HG03378 (cell line): ENCODE results near the gene KLHL13.
"Not testable (repeated sequence)": the region's sequence is repeated elsewhere in the genome, so short reads cannot be mapped to it uniquely, and the experiment has no call there.

Source experiments
- ATAC-seq: cut with Tn5 transposase; IDR thresholded peaks from one replicate; pipeline ENCODE4 v1.9.1; 2021; ENCODE audit warnings: mild to moderate bottlenecking, moderate library complexity; ENCODE audit not compliant: unreplicated experiment

The KLHL13 gene

GRCh38 chrX:117995378-117995777, 121.2 kb downstream of the KLHL13 start:
- ATAC-seq, result no peak

- ATAC-seq, result no peak
Observed at GRCh38 chrX:117992192-117992723, 124.4 kb downstream of the KLHL13 start.

GRCh38 chrX:117990438-117990837, 126.2 kb downstream of the KLHL13 start:
- no peak for ATAC-seq

- ATAC-seq, result no peak
Observed at GRCh38 chrX:117989512-117989911, 127.1 kb downstream of the KLHL13 start.

- ATAC-seq, result no peak
Observed at GRCh38 chrX:117987373-117987772, 129.2 kb downstream of the KLHL13 start.

GRCh38 chrX:117985241-117985640, 131.4 kb downstream of the KLHL13 start:
- ATAC-seq, result no peak

GRCh38 chrX:117982694-117983392, 133.8 kb downstream of the KLHL13 start:
- ATAC-seq, result no peak

GRCh38 chrX:117978402-117978801, 138.2 kb downstream of the KLHL13 start:
- ATAC-seq, result no peak

- ATAC-seq, result no peak
Observed at GRCh38 chrX:117977526-117977925, 139.1 kb downstream of the KLHL13 start.

GRCh38 chrX:117973110-117973807, 143.4 kb downstream of the KLHL13 start:
- ATAC-seq, result no peak

- no peak for ATAC-seq
Observed at GRCh38 chrX:117972711-117973109, 143.9 kb downstream of the KLHL13 start.

GRCh38 chrX:117969782-117970181, 146.8 kb downstream of the KLHL13 start:
- ATAC-seq, result no peak

- ATAC-seq, result no peak
Observed at GRCh38 chrX:117969328-117969727, 147.3 kb downstream of the KLHL13 start.

- no peak for ATAC-seq
Observed at GRCh38 chrX:117959045-117959444, 157.6 kb downstream of the KLHL13 start.

- ATAC-seq, result no peak
Observed at GRCh38 chrX:117957128-117957527, 159.5 kb downstream of the KLHL13 start.

GRCh38 chrX:117939296-117939695, 177.3 kb downstream of the KLHL13 start:
- not testable (repeated sequence) for ATAC-seq

- no peak for ATAC-seq
Observed at GRCh38 chrX:117936118-117936517, 180.5 kb downstream of the KLHL13 start.

GRCh38 chrX:117930116-117930515, 186.5 kb downstream of the KLHL13 start:
- not testable (repeated sequence) for ATAC-seq

- no peak for ATAC-seq
Observed at GRCh38 chrX:117919755-117920154, 196.9 kb downstream of the KLHL13 start.

GRCh38 chrX:117910216-117910615, 206.4 kb downstream of the KLHL13 start:
- ATAC-seq, result no peak

- ATAC-seq, result no peak
Observed at GRCh38 chrX:117898226-117898625, 218.4 kb downstream of the KLHL13 start.

GRCh38 chrX:117895418-117895817, 221.2 kb downstream of the KLHL13 start:
- ATAC-seq, result peak; percentile 45
